ENCODE data around the gene ARHGAP10. TPM values are rescaled to one million over a fixed set of nuclear protein-coding genes. Genes with fewer than 3 reads are reported as not detected.

The ARHGAP10 gene
- total RNA-seq (2014; rRNA removed; shearing (Covaris generic)): 6.3 and 9.0 TPM in 2 replicates

GRCh38 chr4:147731580-147732517 is at the start of gene ARHGAP10:
TSS of gene ARHGAP10 (plus strand) at chr4:147732088. CDS start at chr4:147732302, 214 bp downstream.
- peak; percentile 85 for DNase-seq (ENCODE audit: low read depth)

- no peak for DNase-seq (ENCODE audit: low read depth)
Measured at GRCh38 chr4:147682755-147683154, 49.1 kb upstream of the ARHGAP10 start.

GRCh38 chr4:147683188-147683591 is 48.7 kb upstream of the ARHGAP10 start:
- peak; percentile 18 for DNase-seq (ENCODE audit: low read depth)

- peak; percentile 81 for DNase-seq (ENCODE audit: low read depth)
Measured at GRCh38 chr4:147683717-147684700, 47.9 kb upstream of the ARHGAP10 start, which contains the start of gene PRMT9. TSS of gene PRMT9 (minus strand) at chr4:147684163. CDS start at chr4:147683987, 176 bp downstream.

GRCh38 chr4:147689067-147689466 is 42.8 kb upstream of the ARHGAP10 start:
- no peak for DNase-seq (ENCODE audit: low read depth)

GRCh38 chr4:147691820-147692219 is 40.1 kb upstream of the ARHGAP10 start:
- no peak for DNase-seq (ENCODE audit: low read depth)

- no peak for DNase-seq (ENCODE audit: low read depth)
Measured at GRCh38 chr4:147693218-147693617, 38.7 kb upstream of the ARHGAP10 start.

GRCh38 chr4:147696866-147697265 is 35.0 kb upstream of the ARHGAP10 start:
- DNase-seq (ENCODE audit: low read depth): no peak

- no peak for DNase-seq (ENCODE audit: low read depth)
Measured at GRCh38 chr4:147704846-147705245, 27.0 kb upstream of the ARHGAP10 start.

- DNase-seq (ENCODE audit: low read depth): peak; percentile 48
Measured at GRCh38 chr4:147707892-147708672, 23.8 kb upstream of the ARHGAP10 start.

GRCh38 chr4:147709999-147710398 is 21.9 kb upstream of the ARHGAP10 start:
- DNase-seq (ENCODE audit: low read depth): peak; percentile 81

GRCh38 chr4:147714575-147715401 is 17.1 kb upstream of the ARHGAP10 start:
- peak; percentile 74 for DNase-seq (ENCODE audit: low read depth)

- no peak for DNase-seq (ENCODE audit: low read depth)
Measured at GRCh38 chr4:147717878-147718277, 14.0 kb upstream of the ARHGAP10 start.

GRCh38 chr4:147723326-147723725 is 8.6 kb upstream of the ARHGAP10 start:
- DNase-seq (ENCODE audit: low read depth): no peak

GRCh38 chr4:147724468-147725201 is 7.3 kb upstream of the ARHGAP10 start:
- no peak for DNase-seq (ENCODE audit: low read depth)

GRCh38 chr4:147725673-147726072 is 6.2 kb upstream of the ARHGAP10 start:
- no peak for DNase-seq (ENCODE audit: low read depth)

GRCh38 chr4:147727476-147728028 is 4.3 kb upstream of the ARHGAP10 start:
- DNase-seq (ENCODE audit: low read depth): no peak

- DNase-seq (ENCODE audit: low read depth): no peak
Measured at GRCh38 chr4:147730333-147730732, 1.6 kb upstream of the ARHGAP10 start.
